AG09319 (cell line): Measurements from ENCODE around the gene TOMM70.
"Not testable (repeated sequence)": the region's sequence is repeated elsewhere in the genome, so short reads cannot be mapped to it uniquely, and the experiment has no call there.

Experiments
- DNase-seq: peaks from one replicate; pipeline ENCODE4 v3.0.0-alpha.2; 2010; ENCODE audit warnings: low read depth; ENCODE audit errors: extremely low read depth
- CTCF ChIP-seq: IDR thresholded peaks from 2 replicates; pipeline ENCODE4 v1.5.1; 2011; ENCODE audit warnings: low read depth, mild to moderate bottlenecking, inconsistent platforms, low read length, moderate library complexity

TOMM70 gene

GRCh38 chr3:100400780-100401673, at the start of gene TOMM70, which contains the start of gene LNP1:
TOMM70 (minus strand) TSS chr3:100401089; CDS start chr3:100400949, 140 bp downstream.
LNP1 (plus strand) TSS chr3:100401539; CDS start chr3:100429730, 28,191 bp downstream.
- DNase-seq, result peak; percentile 90
- TF ChIP-seq CTCF, result no peak

GRCh38 chr3:100449214-100449613, 48.3 kb upstream of the TOMM70 start:
- no peak for TF ChIP-seq CTCF
- DNase-seq, result no peak

GRCh38 chr3:100448079-100448478, 47.2 kb upstream of the TOMM70 start:
- TF ChIP-seq CTCF, result no peak
- no peak for DNase-seq

GRCh38 chr3:100447067-100447466, 46.2 kb upstream of the TOMM70 start:
- DNase-seq, result not testable (repeated sequence)

- TF ChIP-seq CTCF, result no peak
- no peak for DNase-seq
Measured at GRCh38 chr3:100443690-100444089, 42.8 kb upstream of the TOMM70 start.

- no peak for TF ChIP-seq CTCF
Measured at GRCh38 chr3:100440895-100441294, 40.0 kb upstream of the TOMM70 start.

GRCh38 chr3:100438623-100438974, 37.7 kb upstream of the TOMM70 start:
- no peak for DNase-seq
- no peak for TF ChIP-seq CTCF

More at GRCh38 chr3:100440895-100441294, 40.0 kb upstream of the TOMM70 start:
- no peak for DNase-seq
